Thyroid gland (tissue), 4 donors: ENCODE data around the gene ISM1. TPM values are rescaled to one million over a fixed set of nuclear protein-coding genes. Genes with fewer than 3 reads are reported as not detected.

Experiments used
- DNase-seq, 2 donors: peaks; one replicate each; pipeline ENCODE4 v3.0.0-alpha.2; 2019
- H3K27ac ChIP-seq, 3 donors: fragments of 200-600 bp; sonication (generic); 1 replicate in 2 of 3; 2 replicates in 1 of 3; pipeline ENCODE4 v1.5.1; 2016 to 2019; ENCODE audit warnings: mild to moderate bottlenecking in 1 of 3, moderate library complexity in 1 of 3
- H3K27me3 ChIP-seq: fragments of 200-600 bp; sonication (generic); one replicate; pipeline ENCODE4 v1.5.1; 2019
- H3K36me3 ChIP-seq, 2 donors: fragments of 200-600 bp; sonication (generic); one replicate each; pipeline ENCODE4 v1.5.1; 2016 to 2019
- H3K4me1 ChIP-seq, 2 donors: fragments of 200-600 bp; sonication (generic); one replicate each; pipeline ENCODE4 v1.5.1; 2017 to 2019
- H3K4me3 ChIP-seq, 3 donors: fragments of 200-600 bp; sonication (generic); replicated peaks in 1 of 3; 1 replicate in 2 of 3; 2 replicates in 1 of 3; pipeline ENCODE4 v1.5.1; 2016; ENCODE audit warnings: mild to moderate bottlenecking in 1 of 3
- H3K9me3 ChIP-seq: fragments of 200-600 bp; sonication (generic); one replicate; pipeline ENCODE4 v1.5.1; 2017
- CTCF ChIP-seq, 6 experiments: fragments of 200-600 bp in 3 of 6; fragments of 450-650 bp in 3 of 6; sonication (generic) in 3 of 6; IDR thresholded peaks; one replicate each; pipeline ENCODE4 v1.5.1; 2016 to 2019; ENCODE audit warnings: antibody characterized with exemption in 6 of 6, mild to moderate bottlenecking in 2 of 6, inconsistent platforms in 1 of 6, moderate library complexity in 1 of 6
- POLR2A ChIP-seq, 2 donors: fragments of 450-650 bp; IDR thresholded peaks; one replicate each; pipeline ENCODE4 v1.6.1; 2017; ENCODE audit warnings: antibody characterized with exemption in 2 of 2, mild to moderate bottlenecking in 2 of 2, moderate library complexity in 1 of 2
- WGBS, 2 donors: methylation state at CpG; one replicate each; pipeline ENCODE4 v1.1.5; 2017; 5-methylcytosine and 5-hydroxymethylcytosine counted together
- intact Hi-C: fragments of 100-400 bp; cut with DNase I; formaldehyde crosslinking; loops from one replicate; pipeline ENCODE4 v1.15.1; 2023
- total RNA-seq, 4 donors: library from RNA; depleted of rRNA; stranded (reverse); fragments of >200 nt; gene quantifications; one replicate each; pipeline ENCODE4 v1.2.3, GENCODE V29; 2016

Gene ISM1
- total RNA-seq, 4 donors from 2014 or later: 77.5 to 98.4 (median 83.7) TPM

- H3K9me3 ChIP-seq: no peaks in the 10 kb centered on the region
- H3K27me3 ChIP-seq: no peaks in the 10 kb centered on the region
- intact Hi-C loops: no loop called here
- H3K36me3 ChIP-seq: no peaks in the 10 kb centered on the region
- H3K27ac ChIP-seq: peak overlapping the region; percentile 3 to 63 (median 41)
- H3K4me1 ChIP-seq: peaks cover 24 to 31% of the 10 kb centered on the region in 2 donors
- no peak overlapping the region for H3K4me3 ChIP-seq
- peak in 1 of 2 donors; percentile 11 for DNase-seq
- no peak for TF ChIP-seq CTCF (IDR thresholded peaks at IDR 0.05)
- no peak for TF ChIP-seq POLR2A (IDR thresholded peaks at IDR 0.05)
- WGBS, 2 donors: 91% methylated on average over 3 of the region's 3 CpGs
These were observed 38.8 kb downstream of the ISM1 start for GRCh38 chr20:13259921-13260320.

GRCh38 chr20:13260650-13261279, 39.7 kb downstream of the ISM1 start:
- peak overlapping the region; percentile 13 to 63 (median 61) for H3K27ac ChIP-seq
- TF ChIP-seq CTCF (IDR thresholded peaks at IDR 0.05) (no peak), POLR2A (IDR thresholded peaks at IDR 0.05) (peak in 1 of 2 donors; percentile 27)
- no peaks in the 10 kb centered on the region for H3K27me3 ChIP-seq
- intact Hi-C loops: no loop called here
- peak; percentile 42 to 50 for DNase-seq
- H3K4me1 ChIP-seq: peaks cover 24 to 31% of the 10 kb centered on the region in 2 donors
- 37 to 45% methylated on average over 7 of the region's 7 CpGs for WGBS, 2 donors
- H3K9me3 ChIP-seq: no peaks in the 10 kb centered on the region
- H3K4me3 ChIP-seq: no peak overlapping the region
- no peaks in the 10 kb centered on the region for H3K36me3 ChIP-seq

- no peaks in the 10 kb centered on the region for H3K9me3 ChIP-seq
- intact Hi-C loops: no loop called here
- H3K27me3 ChIP-seq: no peaks in the 10 kb centered on the region
- no peak overlapping the region for H3K4me3 ChIP-seq
- H3K27ac ChIP-seq: peak overlapping the region; percentile 13 to 63 (median 61)
- H3K36me3 ChIP-seq: no peaks in the 10 kb centered on the region
- TF ChIP-seq CTCF (IDR thresholded peaks at IDR 0.05) (peak; percentile 14 to 59 (median 53)), POLR2A (IDR thresholded peaks at IDR 0.05) (no peak)
- WGBS, 2 donors: 76 to 81% methylated on average over 8 of the region's 8 CpGs
- H3K4me1 ChIP-seq: peaks cover 28 to 38% of the 10 kb centered on the region in 2 donors
- peak; percentile 61 to 70 for DNase-seq
These were observed 40.6 kb downstream of the ISM1 start for GRCh38 chr20:13261460-13262301.

- Histone ChIP-seq H3K4me1 (peaks cover 34 to 44% of the 10 kb centered on the region in 2 donors), H3K4me3 (no peak overlapping the region), H3K9me3 (no peaks in the 10 kb centered on the region), H3K27ac (no peak overlapping the region), H3K36me3 (no peaks in the 10 kb centered on the region), H3K27me3 (no peaks in the 10 kb centered on the region)
- DNase-seq: no peak
- 48 to 51% methylated on average over 2 of the region's 2 CpGs for WGBS, 2 donors
- peak in 1 of 6 experiments; percentile 4 for TF ChIP-seq CTCF (IDR thresholded peaks at IDR 0.05)
- TF ChIP-seq POLR2A (IDR thresholded peaks at IDR 0.05): no peak
- intact Hi-C loops: no loop called here
These were observed 41.2 kb downstream of the ISM1 start for GRCh38 chr20:13262302-13262650.
